Measurements from ENCODE around the gene SPCS3.

DNA sequence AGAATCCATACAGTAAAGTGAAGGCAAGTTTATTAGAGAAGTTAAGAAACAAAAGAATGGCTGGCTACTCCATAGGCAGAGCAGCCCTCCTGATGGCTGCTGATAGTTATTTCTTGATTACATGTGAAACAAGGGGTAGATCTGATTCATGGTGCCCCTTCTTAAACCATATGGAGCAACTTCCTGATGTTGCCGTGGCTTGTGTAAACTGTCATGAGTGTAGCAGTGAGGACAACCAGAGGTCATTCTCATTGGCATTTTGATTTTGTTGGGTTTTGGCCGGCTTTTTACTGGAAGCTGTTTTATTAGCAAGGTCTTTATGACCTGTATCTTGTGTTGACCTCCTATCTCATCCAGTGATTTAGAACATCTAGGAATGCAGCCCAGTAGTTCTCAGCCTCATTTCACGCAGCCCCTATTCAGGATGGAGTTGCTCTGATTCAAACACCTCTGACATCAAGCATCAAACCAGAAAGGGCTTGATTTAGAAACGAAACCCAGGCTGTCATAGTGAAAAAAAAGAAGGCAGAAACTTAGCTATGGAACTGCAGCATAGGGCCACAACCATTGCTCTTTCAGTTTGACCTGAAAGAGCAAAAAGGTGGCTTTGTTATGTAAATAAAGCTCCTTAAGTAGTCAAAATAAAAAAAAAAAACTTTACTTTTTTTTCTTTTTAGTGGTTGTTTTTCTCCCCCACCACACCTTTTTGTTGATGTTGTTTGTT, 37.8 kb downstream of the SPCS3 start:
- TF ChIP-seq FOXK1 (CRISPR knock-in tag; IDR thresholded peaks at IDR 0.05) (no peak), SP1 (CRISPR knock-in tag; conservative IDR thresholded peaks at IDR 0.05) (no peak), RELA (CRISPR knock-in tag; IDR thresholded peaks at IDR 0.05; ENCODE audit: borderline replicate concordance) (no peak), NFYB (CRISPR knock-in tag; conservative IDR thresholded peaks at IDR 0.05; ENCODE audit: low read depth) (no peak), ZNF671 (CRISPR knock-in tag; IDR thresholded peaks at IDR 0.05) (no peak), NFE2L1 (CRISPR knock-in tag; IDR thresholded peaks at IDR 0.05) (no peak), CREB1 (CRISPR knock-in tag; IDR thresholded peaks at IDR 0.05) (no peak), FOXJ3 (CRISPR knock-in tag; IDR thresholded peaks at IDR 0.05; ENCODE audit: borderline replicate concordance) (no peak), ZNF423 (CRISPR knock-in tag; IDR thresholded peaks at IDR 0.05) (no peak), TP53 (CRISPR knock-in tag; IDR thresholded peaks at IDR 0.05) (no peak), NR3C1 (CRISPR knock-in tag; conservative IDR thresholded peaks at IDR 0.05; ENCODE audit: low read depth) (no peak), ZNF396 (CRISPR knock-in tag; IDR thresholded peaks at IDR 0.05; ENCODE audit: borderline replicate concordance) (no peak)
- TF ChIP-seq, protein P1, sequence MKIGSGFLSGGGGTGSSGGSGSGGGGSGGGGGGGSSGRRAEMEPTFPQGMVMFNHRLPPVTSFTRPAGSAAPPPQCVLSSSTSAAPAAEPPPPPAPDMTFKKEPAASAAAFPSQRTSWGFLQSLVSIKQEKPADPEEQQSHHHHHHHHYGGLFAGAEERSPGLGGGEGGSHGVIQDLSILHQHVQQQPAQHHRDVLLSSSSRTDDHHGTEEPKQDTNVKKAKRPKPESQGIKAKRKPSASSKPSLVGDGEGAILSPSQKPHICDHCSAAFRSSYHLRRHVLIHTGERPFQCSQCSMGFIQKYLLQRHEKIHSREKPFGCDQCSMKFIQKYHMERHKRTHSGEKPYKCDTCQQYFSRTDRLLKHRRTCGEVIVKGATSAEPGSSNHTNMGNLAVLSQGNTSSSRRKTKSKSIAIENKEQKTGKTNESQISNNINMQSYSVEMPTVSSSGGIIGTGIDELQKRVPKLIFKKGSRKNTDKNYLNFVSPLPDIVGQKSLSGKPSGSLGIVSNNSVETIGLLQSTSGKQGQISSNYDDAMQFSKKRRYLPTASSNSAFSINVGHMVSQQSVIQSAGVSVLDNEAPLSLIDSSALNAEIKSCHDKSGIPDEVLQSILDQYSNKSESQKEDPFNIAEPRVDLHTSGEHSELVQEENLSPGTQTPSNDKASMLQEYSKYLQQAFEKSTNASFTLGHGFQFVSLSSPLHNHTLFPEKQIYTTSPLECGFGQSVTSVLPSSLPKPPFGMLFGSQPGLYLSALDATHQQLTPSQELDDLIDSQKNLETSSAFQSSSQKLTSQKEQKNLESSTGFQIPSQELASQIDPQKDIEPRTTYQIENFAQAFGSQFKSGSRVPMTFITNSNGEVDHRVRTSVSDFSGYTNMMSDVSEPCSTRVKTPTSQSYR (CRISPR knock-in tag; IDR thresholded peaks at IDR 0.05), result no peak
- TF ChIP-seq, protein P2, sequence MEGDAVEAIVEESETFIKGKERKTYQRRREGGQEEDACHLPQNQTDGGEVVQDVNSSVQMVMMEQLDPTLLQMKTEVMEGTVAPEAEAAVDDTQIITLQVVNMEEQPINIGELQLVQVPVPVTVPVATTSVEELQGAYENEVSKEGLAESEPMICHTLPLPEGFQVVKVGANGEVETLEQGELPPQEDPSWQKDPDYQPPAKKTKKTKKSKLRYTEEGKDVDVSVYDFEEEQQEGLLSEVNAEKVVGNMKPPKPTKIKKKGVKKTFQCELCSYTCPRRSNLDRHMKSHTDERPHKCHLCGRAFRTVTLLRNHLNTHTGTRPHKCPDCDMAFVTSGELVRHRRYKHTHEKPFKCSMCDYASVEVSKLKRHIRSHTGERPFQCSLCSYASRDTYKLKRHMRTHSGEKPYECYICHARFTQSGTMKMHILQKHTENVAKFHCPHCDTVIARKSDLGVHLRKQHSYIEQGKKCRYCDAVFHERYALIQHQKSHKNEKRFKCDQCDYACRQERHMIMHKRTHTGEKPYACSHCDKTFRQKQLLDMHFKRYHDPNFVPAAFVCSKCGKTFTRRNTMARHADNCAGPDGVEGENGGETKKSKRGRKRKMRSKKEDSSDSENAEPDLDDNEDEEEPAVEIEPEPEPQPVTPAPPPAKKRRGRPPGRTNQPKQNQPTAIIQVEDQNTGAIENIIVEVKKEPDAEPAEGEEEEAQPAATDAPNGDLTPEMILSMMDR (IDR thresholded peaks at IDR 0.05), result no peak

Data from WTC11 (cell line).